Activated CD4-positive, alpha-beta memory T cell treated with anti-CD3 and anti-CD28 coated beads for 36 hours (primary cell): ENCODE measurements around the gene TMX1. TPM values are rescaled to one million over a fixed set of nuclear protein-coding genes. Genes with fewer than 3 reads are reported as not detected.
"Not testable (repeated sequence)": the region's sequence is repeated elsewhere in the genome, so short reads cannot be mapped to it uniquely, and the experiment has no call there.

Source experiments
- CTCF ChIA-PET: fragments of 350-600 bp; sonication (Branson Sonifier 250); formaldehyde crosslinking; loops from one replicate; lab custom pipeline; 2021; ENCODE audit warnings: antibody characterized with exemption, inconsistent platforms; lab: Charles Lee
- POLR2A ChIA-PET: fragments of 350-600 bp; sonication (Branson Sonifier 250); formaldehyde crosslinking; loops from one replicate; lab custom pipeline; 2021; ENCODE audit warnings: antibody characterized with exemption; lab: Charles Lee
- DNase-seq: peaks from one replicate; pipeline ENCODE4 v3.0.0-alpha.2; 2020
- H3K27ac Mint-ChIP-seq: one replicate; pipeline ENCODE4 v1.8.0; 2021; ENCODE audit warnings: mixed read lengths
- H3K27me3 Mint-ChIP-seq: one replicate; pipeline ENCODE4 v1.8.0; 2021; ENCODE audit warnings: mixed read lengths
- H3K36me3 Mint-ChIP-seq: one replicate; pipeline ENCODE4 v1.8.0; 2021; ENCODE audit warnings: mixed read lengths
- H3K4me1 Mint-ChIP-seq: one replicate; pipeline ENCODE4 v1.8.0; 2021; ENCODE audit warnings: low read depth, mixed read lengths
- H3K4me3 Mint-ChIP-seq: one replicate; pipeline ENCODE4 v1.8.0; 2021; ENCODE audit warnings: mild to moderate bottlenecking, mixed read lengths
- H3K9me3 Mint-ChIP-seq: one replicate; pipeline ENCODE4 v1.8.0; 2021; ENCODE audit warnings: mixed read lengths
- intact Hi-C: fragments of 100-400 bp; cut with micrococcal nuclease; formaldehyde crosslinking; loops from one replicate; pipeline ENCODE4 v1.15.1; 2023
- total RNA-seq, 2 experiments: library from RNA; stranded (reverse); gene quantifications; one replicate each; pipeline ENCODE4 v1.2.3, GENCODE V29; 2021

The TMX1 gene
- total RNA-seq, 2 experiments from 2014 or later = 57.1 to 58.1 TPM

- DNase-seq = no peak
- peaks cover 2% of the 10 kb centered on the region for H3K9me3 Mint-ChIP-seq
- H3K4me1 Mint-ChIP-seq = no peaks in the 10 kb centered on the region
- ChIA-PET POLR2A (no interaction called here), CTCF (interaction anchor here (1.0 to 1.1 kb wide), 2 partner anchors 10 to 11 kb away, joined by 4 to 5 read pairs; no protein-coding TSS in a partner anchor)
- H3K27me3 Mint-ChIP-seq = peaks cover 5% of the 10 kb centered on the region
- no peak overlapping the region for H3K27ac Mint-ChIP-seq
- no peak overlapping the region for H3K4me3 Mint-ChIP-seq
- intact Hi-C loops = no loop called here
- no peaks in the 10 kb centered on the region for H3K36me3 Mint-ChIP-seq
Measured at GRCh38 chr14:51219473-51220448, 20.3 kb upstream of the TMX1 start.

GRCh38 chr14:51223463-51223862 lies 16.6 kb upstream of the TMX1 start:
- H3K9me3 Mint-ChIP-seq, H3K4me1 Mint-ChIP-seq, H3K4me3 Mint-ChIP-seq, intact Hi-C loops, H3K27me3 Mint-ChIP-seq, DNase-seq, H3K36me3 Mint-ChIP-seq, POLR2A ChIA-PET, H3K27ac Mint-ChIP-seq, CTCF ChIA-PET: not testable (repeated sequence)

DNA sequence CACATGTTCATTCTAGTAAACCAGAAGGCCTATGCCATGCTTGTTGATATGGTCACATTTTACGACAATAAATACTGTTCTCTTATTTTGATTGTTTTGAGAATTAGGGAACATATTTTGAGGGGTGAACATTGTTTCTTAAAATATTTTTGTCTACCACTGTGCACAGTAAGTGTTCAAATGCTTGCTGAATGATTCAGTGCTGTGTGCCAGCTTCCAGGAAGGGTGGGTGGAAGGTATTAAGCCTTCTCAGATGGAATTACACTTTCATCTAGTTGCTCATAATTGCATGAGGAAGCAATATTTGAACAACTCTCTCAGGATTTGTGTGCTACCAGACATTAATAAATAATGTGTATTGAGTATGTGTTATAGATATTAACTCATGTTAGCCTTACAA lies 15.5 kb upstream of the TMX1 start:
- ChIA-PET CTCF (no interaction called here), POLR2A (no interaction called here)
- intact Hi-C loops = no loop called here
- no peak overlapping the region for H3K4me3 Mint-ChIP-seq
- H3K36me3 Mint-ChIP-seq = no peaks in the 10 kb centered on the region
- peaks cover 1% of the 10 kb centered on the region for H3K27me3 Mint-ChIP-seq
- DNase-seq = no peak
- H3K9me3 Mint-ChIP-seq = peaks cover 4% of the 10 kb centered on the region
- H3K4me1 Mint-ChIP-seq = no peaks in the 10 kb centered on the region
- no peak overlapping the region for H3K27ac Mint-ChIP-seq

DNA sequence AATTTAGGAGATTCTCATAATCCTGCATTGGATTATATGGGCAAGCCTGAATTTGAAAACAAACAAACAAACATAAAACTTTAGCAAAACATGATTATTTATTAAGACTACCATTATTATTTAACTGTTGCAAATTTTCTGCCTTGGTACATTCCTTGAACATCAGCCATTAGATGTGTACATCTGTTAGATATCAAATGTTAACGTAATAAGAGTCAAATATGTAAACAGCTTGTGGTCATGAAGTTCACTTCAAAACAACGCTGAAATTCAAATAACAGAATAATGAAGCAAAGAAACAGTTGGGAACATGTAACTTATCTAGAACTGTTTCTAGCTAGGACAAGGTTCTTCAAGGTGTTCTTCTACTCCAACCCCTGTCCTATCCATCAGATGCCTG lies 14.3 kb upstream of the TMX1 start:
- peaks cover 4% of the 10 kb centered on the region for H3K9me3 Mint-ChIP-seq
- peaks cover 1% of the 10 kb centered on the region for H3K27me3 Mint-ChIP-seq
- no peak for DNase-seq
- no peaks in the 10 kb centered on the region for H3K4me1 Mint-ChIP-seq
- no peaks in the 10 kb centered on the region for H3K36me3 Mint-ChIP-seq
- intact Hi-C loops = no loop called here
- POLR2A ChIA-PET = interaction anchor here (0.6 kb wide), 1 partner anchor 350 kb away, joined by 3 read pairs; no protein-coding TSS in a partner anchor
- H3K27ac Mint-ChIP-seq = no peak overlapping the region
- H3K4me3 Mint-ChIP-seq = no peak overlapping the region
- CTCF ChIA-PET = no interaction called here

DNA sequence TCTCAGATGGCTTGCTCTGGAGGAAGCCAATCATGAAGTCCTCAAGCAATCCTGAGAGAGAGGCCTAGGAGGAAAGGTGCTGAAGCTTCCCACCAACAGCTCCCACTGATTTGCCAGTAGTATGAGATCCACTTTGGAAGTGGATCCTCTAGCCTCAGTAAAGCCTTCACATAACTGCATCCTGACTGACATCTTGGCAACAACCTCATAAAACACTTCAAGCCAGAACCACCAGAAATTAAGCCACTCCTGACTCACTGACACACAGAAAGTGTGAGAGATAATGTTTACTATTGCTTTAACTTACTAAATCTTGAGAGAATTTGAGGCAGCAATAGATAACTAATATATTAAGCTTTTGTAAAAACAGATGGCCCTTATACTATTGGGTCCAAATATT lies 11.7 kb upstream of the TMX1 start:
- CTCF ChIA-PET = no interaction called here
- Mint-ChIP-seq H3K9me3 (peaks cover 2% of the 10 kb centered on the region), H3K36me3 (no peaks in the 10 kb centered on the region), H3K4me1 (no peaks in the 10 kb centered on the region), H3K27ac (no peak overlapping the region), H3K27me3 (peaks cover 1% of the 10 kb centered on the region), H3K4me3 (no peak overlapping the region)
- POLR2A ChIA-PET = no interaction called here
- DNase-seq = no peak
- intact Hi-C loops = no loop called here

GRCh38 chr14:51228890-51229289 lies 11.2 kb upstream of the TMX1 start:
- intact Hi-C loops = no loop called here
- H3K27ac Mint-ChIP-seq = no peak overlapping the region
- ChIA-PET CTCF (interaction anchor here (1.1 to 1.2 kb wide), 2 partner anchors 10 to 133 kb away, joined by 4 read pairs; no protein-coding TSS in a partner anchor), POLR2A (no interaction called here)
- peaks cover 2% of the 10 kb centered on the region for H3K9me3 Mint-ChIP-seq
- H3K27me3 Mint-ChIP-seq = peaks cover 1% of the 10 kb centered on the region
- H3K4me3 Mint-ChIP-seq = no peak overlapping the region
- no peak for DNase-seq
- no peaks in the 10 kb centered on the region for H3K36me3 Mint-ChIP-seq
- no peaks in the 10 kb centered on the region for H3K4me1 Mint-ChIP-seq

DNA sequence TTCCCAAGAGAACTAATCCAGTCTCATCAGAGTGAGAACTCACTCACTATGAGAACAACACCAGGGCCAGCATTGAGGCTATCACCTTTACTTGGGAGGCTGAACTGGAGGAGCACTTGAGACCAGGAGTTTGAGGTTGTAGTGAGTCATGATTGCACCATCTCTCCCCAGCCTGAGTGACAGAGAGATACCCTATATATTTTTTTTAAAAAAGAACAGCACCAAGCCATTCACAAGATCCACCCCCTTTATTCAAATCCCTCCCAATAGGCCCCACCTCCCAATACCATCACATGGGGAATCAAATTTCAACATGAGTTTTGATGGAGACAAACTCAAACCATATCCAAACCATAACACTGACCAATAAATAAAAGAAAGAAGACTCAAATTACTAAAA lies 3.7 kb upstream of the TMX1 start:
- peaks cover 8% of the 10 kb centered on the region for H3K4me1 Mint-ChIP-seq
- ChIA-PET POLR2A (no interaction called here), CTCF (no interaction called here)
- intact Hi-C loops = no loop called here
- no peaks in the 10 kb centered on the region for H3K36me3 Mint-ChIP-seq
- DNase-seq = peak; percentile 27
- H3K9me3 Mint-ChIP-seq = no peaks in the 10 kb centered on the region
- no peaks in the 10 kb centered on the region for H3K27me3 Mint-ChIP-seq
- H3K27ac Mint-ChIP-seq = no peak overlapping the region
- no peak overlapping the region for H3K4me3 Mint-ChIP-seq

- no peak overlapping the region for H3K4me3 Mint-ChIP-seq
- CTCF ChIA-PET = interaction anchor here (1.2 to 1.9 kb wide), 3 partner anchors 411 to 539 kb away, joined by 3 to 5 read pairs (median 4); partner anchors contain the start of gene FRMD6
- no peak for DNase-seq
- peaks cover 14% of the 10 kb centered on the region for H3K36me3 Mint-ChIP-seq
- no peak overlapping the region for H3K27ac Mint-ChIP-seq
- no peaks in the 10 kb centered on the region for H3K9me3 Mint-ChIP-seq
- intact Hi-C loops = loop anchor here (1.0 to 10.0 kb wide), 8 partner anchors 20 to 751 kb away; partner anchors contain the start of genes NIN and TRIM9
- no peaks in the 10 kb centered on the region for H3K27me3 Mint-ChIP-seq
- POLR2A ChIA-PET = no interaction called here
- peaks cover 43% of the 10 kb centered on the region for H3K4me1 Mint-ChIP-seq
Measured at GRCh38 chr14:51240804-51241380, 845 bp downstream of the TMX1 start.

DNA sequence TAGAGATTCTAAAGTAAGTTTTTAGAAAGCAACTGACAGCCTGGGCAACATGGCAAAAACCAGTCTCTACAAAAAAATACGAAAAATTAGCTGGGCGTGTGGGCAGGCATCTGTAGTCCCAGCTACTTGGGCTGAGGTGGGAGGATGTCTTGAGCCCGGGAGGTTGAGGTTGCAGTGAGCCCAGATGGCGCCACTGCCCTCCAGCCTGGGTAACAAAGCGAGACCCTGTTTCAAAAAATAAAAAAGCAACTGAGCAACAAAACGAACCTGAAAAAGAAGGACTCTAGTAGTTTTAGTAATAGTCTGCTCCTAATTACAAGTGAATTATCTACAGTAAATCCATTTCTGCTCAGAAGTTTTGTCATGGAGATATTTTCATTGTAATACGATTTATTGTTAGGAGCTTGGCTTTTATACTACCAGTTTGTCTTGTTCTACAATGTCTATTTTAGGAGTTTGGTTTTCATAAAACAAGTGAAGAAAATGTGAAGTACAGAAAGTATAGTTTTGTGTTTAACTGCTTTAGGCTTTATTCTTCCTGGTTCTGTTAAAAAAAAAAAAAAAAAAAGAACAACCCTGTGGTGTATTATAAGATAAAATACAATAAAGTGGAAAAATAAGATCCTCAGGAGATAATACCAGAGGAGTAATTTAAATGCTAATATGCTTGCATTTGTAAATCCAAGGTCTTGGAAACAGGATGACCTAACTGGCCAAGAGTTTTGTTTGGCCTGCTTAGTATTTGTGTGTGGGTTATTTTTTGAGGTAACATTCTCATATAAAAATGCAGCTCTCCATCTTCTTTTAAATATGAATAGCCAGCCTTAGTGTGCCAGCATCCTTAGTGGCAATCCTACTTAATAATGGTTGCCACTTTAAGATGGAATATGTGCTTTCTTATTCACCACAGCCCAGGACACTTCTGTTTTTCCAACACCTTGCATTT lies 2.8 kb downstream of the TMX1 start:
- CTCF ChIA-PET = no interaction called here
- Mint-ChIP-seq H3K9me3 (no peaks in the 10 kb centered on the region), H3K4me1 (peaks cover 42% of the 10 kb centered on the region), H3K27ac (peak overlapping the region; percentile 50), H3K4me3 (no peak overlapping the region), H3K36me3 (peaks cover 23% of the 10 kb centered on the region), H3K27me3 (no peaks in the 10 kb centered on the region)
- DNase-seq = peak; percentile 14
- intact Hi-C loops = loop anchor here (5.0 to 10.0 kb wide), 4 partner anchors 288 to 749 kb away; partner anchors contain the start of gene NIN
- POLR2A ChIA-PET = no interaction called here

DNA sequence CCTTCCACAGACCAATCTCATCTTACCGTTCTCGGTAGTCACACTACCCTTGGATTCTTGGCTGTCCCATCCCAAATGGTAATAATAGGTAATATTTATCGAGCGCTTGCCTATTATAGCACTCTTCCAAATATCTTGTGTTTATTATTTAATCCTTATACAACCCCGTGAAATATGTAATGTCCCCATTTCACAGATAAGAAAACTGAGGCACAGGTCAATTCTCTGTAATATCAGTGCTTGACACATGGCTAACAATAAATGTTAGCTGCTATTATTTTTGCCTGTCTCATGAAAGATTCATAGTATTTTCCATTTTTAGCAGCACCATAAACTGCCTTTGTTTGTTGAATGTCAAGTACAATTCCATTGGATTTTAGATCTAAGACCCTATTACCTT lies 4.5 kb downstream of the TMX1 start:
- intact Hi-C loops = loop anchor here (5.0 to 10.0 kb wide), 4 partner anchors 290 to 748 kb away; partner anchors contain the start of gene NIN
- H3K9me3 Mint-ChIP-seq = no peaks in the 10 kb centered on the region
- H3K27ac Mint-ChIP-seq = no peak overlapping the region
- H3K27me3 Mint-ChIP-seq = no peaks in the 10 kb centered on the region
- no peak for DNase-seq
- CTCF ChIA-PET = interaction anchor here (0.6 kb wide), 1 partner anchor 30 kb away, joined by 3 read pairs; no protein-coding TSS in a partner anchor
- POLR2A ChIA-PET = no interaction called here
- H3K36me3 Mint-ChIP-seq = peaks cover 34% of the 10 kb centered on the region
- H3K4me3 Mint-ChIP-seq = no peak overlapping the region
- H3K4me1 Mint-ChIP-seq = peaks cover 45% of the 10 kb centered on the region

- Mint-ChIP-seq H3K27me3 (no peaks in the 10 kb centered on the region), H3K4me1 (peaks cover 45% of the 10 kb centered on the region), H3K36me3 (peaks cover 47% of the 10 kb centered on the region), H3K27ac (no peak overlapping the region), H3K4me3 (no peak overlapping the region), H3K9me3 (no peaks in the 10 kb centered on the region)
- POLR2A ChIA-PET = no interaction called here
- CTCF ChIA-PET = interaction anchor here (0.7 kb wide), 1 partner anchor 406 kb away, joined by 3 read pairs; no protein-coding TSS in a partner anchor
- DNase-seq = no peak
- intact Hi-C loops = loop anchor here (10.0 kb wide), 1 partner anchor 291 kb away; no protein-coding TSS in a partner anchor
Measured at GRCh38 chr14:51246032-51246431, 6.0 kb downstream of the TMX1 start.
